HepG2 (cell line): ENCODE data around the gene MREG. TPM values are rescaled to one million over a fixed set of nuclear protein-coding genes. Genes with fewer than 3 reads are reported as not detected.

Experiments
- ATAC-seq: fragments of 200-7000 bp; cut with Tn5 transposase; 3 replicates; pipeline ENCODE4 v1.9.1; 2020; ENCODE audit warnings: mild to moderate bottlenecking, moderate library complexity
- BruUV-seq: library from RNA; stranded (reverse); fragments of 400-500 nt; replicated peaks from 2 replicates; lab custom pipeline; 2021; lab: Mats Ljungman, UMichigan
- CTCF ChIA-PET: fragments of 300-600 bp; formaldehyde crosslinking; extraction: SDS; loops from one replicate; lab custom pipeline; 2021; ENCODE audit warnings: low total read pairs, inconsistent platforms, low intra/inter-chr PET ratio; lab: Yijun Ruan, JAX
- POLR2A ChIA-PET: fragments of 350-600 bp; sonication (Branson Sonifier 250); formaldehyde crosslinking; loops from one replicate; lab custom pipeline; 2020; ENCODE audit warnings: antibody characterized with exemption, inconsistent platforms; lab: Yijun Ruan, JAX
- DNase-seq: peaks from one replicate; pipeline ENCODE4 v3.0.0-alpha.2; 2015; ENCODE audit warnings: low spot score
- FAIRE-seq: peaks from 3 replicates; lab custom pipeline; 2011; peaks lifted over from hg19 to GRCh38; lab: Jason Lieb, UNC
- H2AFZ ChIP-seq: one replicate; pipeline ENCODE4 v1.6.1; 2011; ENCODE audit warnings: low read length, inconsistent platforms
- H3K27ac ChIP-seq: fragments of 300-600 bp; 3 replicates; pipeline ENCODE4 v1.8.0; 2011; ENCODE audit warnings: mixed run types, mild to moderate bottlenecking, mixed read lengths, low read length, inconsistent platforms; ENCODE audit not compliant: insufficient read depth; ENCODE audit errors: extremely low read length
- H3K27me3 ChIP-seq, 2 experiments: fragments of 200-600 bp in 1 of 2; 2 replicates in 1 of 2; 3 replicates in 1 of 2; pipeline versions ENCODE4 v1.6.0 to v1.8.0; 2011; ENCODE audit warnings: low read length in 2 of 2, mild to moderate bottlenecking in 2 of 2, moderate library complexity in 2 of 2, inconsistent platforms in 1 of 2; ENCODE audit not compliant: insufficient read depth in 2 of 2, control insufficient read depth in 1 of 2
- H3K36me3 ChIP-seq, 2 experiments: fragments of 200-600 bp in 1 of 2; replicated peaks in 1 of 2; 2 replicates in 1 of 2; 3 replicates in 1 of 2; pipeline versions ENCODE4 v1.5.1 to v1.8.0; 2011; ENCODE audit warnings: low read length in 2 of 2, inconsistent platforms in 1 of 2; ENCODE audit not compliant: insufficient read depth in 2 of 2, control insufficient read depth in 1 of 2
- H3K4me1 ChIP-seq: 2 replicates; pipeline ENCODE4 v1.5.1; 2012; ENCODE audit warnings: low read length, inconsistent platforms; ENCODE audit not compliant: insufficient read depth
- H3K4me2 ChIP-seq: 2 replicates; pipeline ENCODE4 v1.6.0; 2011; ENCODE audit warnings: low read depth, low read length, inconsistent platforms
- H3K4me3 ChIP-seq, 3 experiments: fragments of 200-600 bp in 1 of 3; sonication (generic), shearing (Covaris generic) in 1 of 3; replicated peaks in 1 of 3; 2 replicates each; pipeline ENCODE4 v1.5.1; 2011 to 2016; ENCODE audit warnings: low read length in 3 of 3, inconsistent platforms in 2 of 3, low read depth in 2 of 3, mild to moderate bottlenecking in 2 of 3, control low read depth in 1 of 3, mixed read lengths in 1 of 3; ENCODE audit not compliant: insufficient read depth in 1 of 3
- H3K79me2 ChIP-seq: one replicate; pipeline ENCODE4 v1.6.1; 2011; ENCODE audit warnings: low read length, inconsistent platforms; ENCODE audit not compliant: insufficient read depth
- H3K9ac ChIP-seq: 2 replicates; pipeline ENCODE4 v1.6.0; 2011; ENCODE audit warnings: mild to moderate bottlenecking, low read depth, low read length, inconsistent platforms; ENCODE audit not compliant: insufficient read depth
- H3K9me3 ChIP-seq: 2 replicates; pipeline ENCODE4 v1.5.1; 2012; ENCODE audit warnings: mild to moderate bottlenecking, low read length
- H4K20me1 ChIP-seq: 2 replicates; pipeline ENCODE4 v1.6.0; 2011; ENCODE audit warnings: inconsistent platforms, mild to moderate bottlenecking, low read length, moderate library complexity; ENCODE audit not compliant: insufficient read depth
- CERS6 ChIP-seq: sonication (generic); formaldehyde crosslinking; IDR thresholded peaks from 2 replicates; pipeline ENCODE4 v1.5.0; 2020; ENCODE audit warnings: missing genetic modification reagents
- DNMT3B ChIP-seq: conservative IDR thresholded peaks from 2 replicates; pipeline ENCODE4 v1.6.1; 2016; ENCODE audit warnings: missing biosample characterization, control low read depth
- MTF1 ChIP-seq: sonication (generic); formaldehyde crosslinking; IDR thresholded peaks from 2 replicates; pipeline ENCODE4 v1.5.0; 2020; ENCODE audit warnings: missing genetic modification reagents
- NFE2L1 ChIP-seq: sonication (generic); formaldehyde crosslinking; IDR thresholded peaks from 2 replicates; pipeline ENCODE4 v1.4.0; 2020; ENCODE audit warnings: missing genetic modification reagents, mild to moderate bottlenecking, borderline replicate concordance
- PRDM4 ChIP-seq: sonication (generic); formaldehyde crosslinking; IDR thresholded peaks from 2 replicates; pipeline ENCODE4 v1.9.0; 2021; ENCODE audit warnings: missing genetic modification reagents, borderline replicate concordance
- THAP9 ChIP-seq: sonication (generic); formaldehyde crosslinking; IDR thresholded peaks from 2 replicates; pipeline ENCODE4; 2020; ENCODE audit warnings: missing genetic modification reagents, mild to moderate bottlenecking, borderline replicate concordance
- ZBTB34 ChIP-seq: sonication (generic); formaldehyde crosslinking; IDR thresholded peaks from 2 replicates; pipeline ENCODE4 v1.8.0; 2022; ENCODE audit warnings: mild to moderate bottlenecking, missing genetic modification reagents
- ZFP37 ChIP-seq: sonication (generic); formaldehyde crosslinking; IDR thresholded peaks from 2 replicates; pipeline ENCODE4 v1.4.0; 2020; ENCODE audit warnings: missing genetic modification reagents, borderline replicate concordance
- ZNF280B ChIP-seq: sonication (generic); formaldehyde crosslinking; IDR thresholded peaks from 2 replicates; pipeline ENCODE4 v1.5.0; 2020; ENCODE audit warnings: missing genetic modification reagents, mild to moderate bottlenecking, borderline replicate concordance
- ZNF432 ChIP-seq: sonication (generic); formaldehyde crosslinking; IDR thresholded peaks from 2 replicates; pipeline ENCODE4 v1.5.0; 2020; ENCODE audit warnings: missing genetic modification reagents, mild to moderate bottlenecking, borderline replicate concordance
- ZNF598 ChIP-seq: sonication (generic); formaldehyde crosslinking; IDR thresholded peaks from 2 replicates; pipeline ENCODE4 v1.5.1; 2020; ENCODE audit warnings: mild to moderate bottlenecking, missing genetic modification reagents, borderline replicate concordance
- ZNF629 ChIP-seq: sonication (generic); formaldehyde crosslinking; conservative IDR thresholded peaks from 2 replicates; pipeline ENCODE4 v1.5.0; 2020; ENCODE audit warnings: missing genetic modification reagents
- ZNF713 ChIP-seq: sonication (generic); formaldehyde crosslinking; IDR thresholded peaks from 2 replicates; pipeline ENCODE4 v1.4.0; 2020; ENCODE audit warnings: mild to moderate bottlenecking, missing genetic modification reagents
- in situ Hi-C: cut with HindIII; loops from 2 replicates; pipeline ENCODE4 v1.10.0; 2017; ENCODE audit warnings: low pct_unique_long_range_greater_than_20kb; ENCODE audit not compliant: extremely low pct_ligation_motif_present
- intact Hi-C: fragments of 100-400 bp; cut with micrococcal nuclease; formaldehyde crosslinking; loops from one replicate; pipeline ENCODE4 v1.10.0; 2022; ENCODE audit not compliant: unreplicated experiment
- polyA plus RNA-seq, 8 experiments: library from polyadenylated mRNA; depleted of rRNA in 3 of 8; stranded (reverse) in 7 of 8; unstranded in 1 of 8; fragments of >200 nt; fragmentation: Illumina TruSeq in 4 of 8; extraction: Trizol in 4 of 8; gene quantifications; 2 replicates each; pipeline versions ENCODE4 v1.2.1 to v1.2.3, GENCODE V29; 2011 to 2016; ENCODE audit warnings: low read depth in 4 of 8, missing spikeins in 1 of 8, mixed read lengths in 1 of 8; ENCODE audit not compliant: insufficient read depth in 1 of 8
- total RNA-seq, 5 experiments: library from RNA; depleted of rRNA; stranded (reverse); fragments of >200 nt; fragmentation: Illumina TruSeq; extraction: Trizol; gene quantifications; 2 replicates each; pipeline ENCODE4 v1.2.3, GENCODE V29; 2016; ENCODE audit warnings: low read depth in 1 of 5

Gene MREG
- total and polyA plus RNA-seq, 2 of the 13 experiments (the other 11 are each of a cell fraction or from before 2014, with no cell fraction given): 7.5 to 23.3 TPM

GRCh38 chr2:215907147-215907546 lies 106.2 kb downstream of the MREG start (continued):
- no peak for TF ChIP-seq PRDM4 (CRISPR knock-in tag)
- TF ChIP-seq ZFP37 (CRISPR knock-in tag): no peak
- TF ChIP-seq ZBTB34 (CRISPR knock-in tag): no peak
- no peak for TF ChIP-seq ZNF629 (CRISPR knock-in tag)
- TF ChIP-seq DNMT3B: no peak

- intact Hi-C loops: no loop called here
- TF ChIP-seq NFE2L1 (CRISPR knock-in tag) (no peak), ZNF280B (no peak), ZNF598 (CRISPR knock-in tag) (no peak), CERS6 (CRISPR knock-in tag) (no peak), MTF1 (CRISPR knock-in tag) (no peak), ZNF713 (no peak), ZNF432 (CRISPR knock-in tag) (no peak), THAP9 (CRISPR knock-in tag) (no peak)
These were observed 106.9 kb downstream of the MREG start for GRCh38 chr2:215906458-215906857.

More at GRCh38 chr2:215906458-215906857, 106.9 kb downstream of the MREG start:
- DNase-seq: no peak
- H3K27ac ChIP-seq: no peak overlapping the region
- 0 out of 2 replicates have a peak, but pooled peaks cover 5% of the 10 kb centered on the region for H3K4me1 ChIP-seq
- H4K20me1 ChIP-seq: no peaks in the 10 kb centered on the region
- ChIA-PET CTCF (no interaction called here), POLR2A (no interaction called here)
- H3K27me3 ChIP-seq: no peaks in the 10 kb centered on the region
- in situ Hi-C loops: no loop called here
- H3K79me2 ChIP-seq: no peaks in the 10 kb centered on the region
- ATAC-seq: no peak
- no peak overlapping the region for H3K4me3 ChIP-seq
- no peaks in the 10 kb centered on the region for H3K9me3 ChIP-seq
- H3K9ac ChIP-seq: no peak overlapping the region
- H2AFZ ChIP-seq: no peak overlapping the region
- no TSS peak for BruUV-seq
- H3K4me2 ChIP-seq: no peak overlapping the region
- no peak for FAIRE-seq
- H3K36me3 ChIP-seq: no peaks in the 10 kb centered on the region
